OCI-LY1 (cell line): ENCODE measurements around the gene CCDC192.

ENCODE experiments used
- EZH2 ChIP-seq: fragments of 200-600 bp; sonication (generic), shearing (Covaris generic); IDR thresholded peaks from 2 replicates; pipeline ENCODE4 v1.8.0; 2017; ENCODE audit warnings: borderline replicate concordance, mixed run types, mild to moderate bottlenecking, antibody characterized with exemption, low read length, moderate library complexity, mixed read lengths
- TF ChIP-seq, protein P1 (sequence below): fragments of 200-600 bp; sonication (generic), shearing (Covaris generic); IDR thresholded peaks from 2 replicates; pipeline ENCODE4 v1.5.1; 2017; ENCODE audit warnings: mild to moderate bottlenecking, antibody characterized with exemption, low read length, moderate library complexity, mixed read lengths

DNA sequence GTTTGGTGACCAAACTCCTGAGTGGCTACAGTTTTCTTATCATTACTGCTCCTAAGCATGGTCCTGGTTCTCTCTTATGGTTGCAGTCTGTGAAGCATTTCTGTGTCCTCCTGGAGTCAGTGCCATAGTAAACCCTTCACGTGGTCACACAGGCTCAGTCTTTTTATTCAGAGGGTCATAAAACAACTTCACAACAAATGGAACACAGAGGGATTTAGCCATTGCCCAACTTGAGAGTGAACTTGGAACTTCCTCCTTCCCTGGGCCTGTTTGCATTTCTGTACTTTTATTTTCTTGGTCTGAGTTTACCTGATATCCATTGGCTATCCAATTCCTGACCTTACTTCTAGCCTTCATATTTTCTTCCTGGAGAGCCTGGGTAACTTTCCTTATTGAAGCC, 144.9 kb downstream of the CCDC192 start:
- TF ChIP-seq, protein P1, sequence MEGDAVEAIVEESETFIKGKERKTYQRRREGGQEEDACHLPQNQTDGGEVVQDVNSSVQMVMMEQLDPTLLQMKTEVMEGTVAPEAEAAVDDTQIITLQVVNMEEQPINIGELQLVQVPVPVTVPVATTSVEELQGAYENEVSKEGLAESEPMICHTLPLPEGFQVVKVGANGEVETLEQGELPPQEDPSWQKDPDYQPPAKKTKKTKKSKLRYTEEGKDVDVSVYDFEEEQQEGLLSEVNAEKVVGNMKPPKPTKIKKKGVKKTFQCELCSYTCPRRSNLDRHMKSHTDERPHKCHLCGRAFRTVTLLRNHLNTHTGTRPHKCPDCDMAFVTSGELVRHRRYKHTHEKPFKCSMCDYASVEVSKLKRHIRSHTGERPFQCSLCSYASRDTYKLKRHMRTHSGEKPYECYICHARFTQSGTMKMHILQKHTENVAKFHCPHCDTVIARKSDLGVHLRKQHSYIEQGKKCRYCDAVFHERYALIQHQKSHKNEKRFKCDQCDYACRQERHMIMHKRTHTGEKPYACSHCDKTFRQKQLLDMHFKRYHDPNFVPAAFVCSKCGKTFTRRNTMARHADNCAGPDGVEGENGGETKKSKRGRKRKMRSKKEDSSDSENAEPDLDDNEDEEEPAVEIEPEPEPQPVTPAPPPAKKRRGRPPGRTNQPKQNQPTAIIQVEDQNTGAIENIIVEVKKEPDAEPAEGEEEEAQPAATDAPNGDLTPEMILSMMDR, result no peak
- no peak for TF ChIP-seq EZH2
